Measurements from ENCODE around the gene GRK5.

The GRK5 gene

DNA sequence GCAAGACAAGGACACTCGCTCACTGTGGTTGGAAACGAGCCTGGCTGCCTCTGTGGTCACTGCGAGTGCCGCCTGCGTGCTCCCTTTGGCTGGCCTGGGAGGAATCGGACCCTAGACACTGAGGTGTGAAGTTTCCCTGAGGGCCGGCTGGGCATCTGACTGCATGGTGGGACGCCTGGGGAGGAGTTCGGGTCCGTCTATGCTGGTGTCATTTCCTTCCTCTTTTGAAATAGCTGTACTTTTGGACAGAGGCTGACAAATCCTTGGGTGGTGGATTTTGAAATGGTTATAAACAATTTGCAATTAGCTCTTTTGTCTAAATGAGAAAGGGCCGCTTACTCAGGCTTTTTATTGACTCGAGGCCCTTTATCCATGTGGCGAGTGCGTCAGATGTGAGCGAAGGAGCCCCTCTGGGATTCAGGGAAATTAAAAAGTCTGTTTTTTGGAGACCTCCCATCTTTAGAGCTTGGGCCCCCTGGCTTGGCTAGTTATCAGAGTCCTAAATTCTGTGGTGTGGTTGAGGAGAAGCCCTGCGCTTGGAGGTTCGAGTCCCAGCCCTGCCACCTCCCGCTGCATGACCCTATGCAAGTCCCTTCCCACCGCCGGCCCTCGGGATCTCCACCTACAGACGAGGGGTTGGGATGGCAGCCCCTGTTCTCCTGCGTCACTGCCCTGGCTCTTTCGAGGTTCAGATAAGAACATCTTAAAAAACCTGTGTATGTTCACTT, 188.1 kb downstream of the GRK5 start:
- in situ Hi-C loops (cut with MboI; ENCODE audit: low sequenced_read_pairs), result no loop called here

- in situ Hi-C loops (cut with MboI; ENCODE audit: low sequenced_read_pairs), result no loop called here
Measured at GRCh38 chr10:119396008-119396708, 188.8 kb downstream of the GRK5 start.

GRCh38 chr10:119396709-119397071, 189.3 kb downstream of the GRK5 start:
- in situ Hi-C loops (cut with MboI; ENCODE audit: low sequenced_read_pairs), result no loop called here

GRCh38 chr10:119397416-119397815, 190.0 kb downstream of the GRK5 start:
- in situ Hi-C loops (cut with MboI; ENCODE audit: low sequenced_read_pairs), result no loop called here

- in situ Hi-C loops (cut with MboI; ENCODE audit: low sequenced_read_pairs), result no loop called here
Measured at GRCh38 chr10:119398996-119399395, 191.6 kb downstream of the GRK5 start.

- in situ Hi-C loops (cut with MboI; ENCODE audit: low sequenced_read_pairs), result no loop called here
Measured at GRCh38 chr10:119399466-119399865, 192.1 kb downstream of the GRK5 start.

DNA sequence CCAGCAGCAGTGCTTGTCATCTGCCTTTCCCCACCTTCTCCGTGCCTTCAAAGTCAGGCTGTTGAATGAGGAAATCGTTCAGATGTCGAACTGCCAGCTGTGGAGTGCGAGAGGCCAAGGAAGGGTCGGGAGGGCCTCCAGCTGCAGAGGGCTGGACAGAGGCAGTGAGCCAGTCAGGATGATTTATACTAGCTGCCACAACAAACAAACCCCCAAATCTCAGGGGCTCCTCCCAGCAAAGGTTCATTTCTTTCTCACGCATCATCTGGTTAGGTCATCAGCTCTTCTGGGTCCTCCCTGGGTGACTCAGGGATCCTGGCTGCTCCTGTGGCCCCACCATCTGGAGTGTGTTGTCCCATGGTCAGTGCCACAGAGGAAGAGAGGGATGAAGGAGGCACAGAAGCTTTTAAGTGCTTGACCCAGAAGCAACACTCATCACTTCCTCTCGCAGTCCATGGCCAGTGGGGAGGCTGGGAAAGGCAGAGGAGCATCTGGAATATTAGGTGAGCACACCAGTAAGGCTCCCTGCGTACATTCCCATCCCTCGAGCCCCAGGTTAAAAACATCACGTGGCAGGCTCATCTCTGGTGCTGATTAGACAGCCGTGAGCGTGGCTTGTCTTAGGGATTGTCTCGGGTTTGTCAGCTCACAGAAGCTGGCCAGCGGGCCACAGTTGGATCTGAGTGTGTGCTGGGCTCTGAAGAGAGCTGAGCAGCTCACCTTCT, 194.5 kb downstream of the GRK5 start:
- in situ Hi-C loops (cut with MboI; ENCODE audit: low sequenced_read_pairs), result no loop called here

GRCh38 chr10:119403921-119404320, 196.6 kb downstream of the GRK5 start:
- in situ Hi-C loops (cut with MboI; ENCODE audit: low sequenced_read_pairs), result no loop called here

DNA sequence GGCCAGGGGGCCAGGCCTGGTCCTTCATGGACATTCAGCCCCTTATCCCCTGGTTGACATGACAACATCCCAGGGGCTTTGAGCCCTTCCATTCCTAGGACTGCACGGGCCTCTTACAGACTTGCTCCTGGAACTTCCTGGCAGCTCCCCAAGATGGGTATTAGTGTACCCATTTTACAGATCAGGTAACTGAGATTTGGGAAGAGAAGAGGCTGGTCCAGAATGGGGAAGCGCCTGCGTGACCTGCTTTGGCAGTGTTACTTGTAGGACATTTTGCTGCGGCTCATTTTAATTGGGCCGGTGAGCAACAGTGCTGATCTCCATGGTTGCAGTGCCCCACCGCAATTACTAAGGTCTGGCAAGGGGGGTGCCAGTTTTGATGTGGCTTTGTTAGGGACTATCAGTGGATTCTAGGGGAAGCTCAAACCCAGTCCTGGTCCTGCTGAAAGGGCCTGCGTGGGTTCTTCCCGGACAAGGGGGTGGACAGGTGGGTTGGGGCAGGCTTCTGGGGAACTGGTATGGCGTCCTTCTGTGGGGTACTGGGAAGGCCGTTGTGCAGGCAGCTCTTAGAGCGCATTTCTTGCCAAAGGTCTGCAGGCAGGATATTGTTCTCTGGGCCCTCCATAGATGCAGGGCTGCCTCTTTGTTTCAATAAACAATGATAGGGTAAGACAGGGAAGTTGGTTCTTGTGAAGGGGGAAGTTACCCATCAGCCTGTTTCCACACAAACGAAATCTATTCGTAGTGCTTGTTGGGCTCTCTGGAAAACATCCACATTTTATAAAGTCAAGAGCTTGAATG, 197.5 kb downstream of the GRK5 start:
- in situ Hi-C loops (cut with MboI; ENCODE audit: low sequenced_read_pairs), result no loop called here

DNA sequence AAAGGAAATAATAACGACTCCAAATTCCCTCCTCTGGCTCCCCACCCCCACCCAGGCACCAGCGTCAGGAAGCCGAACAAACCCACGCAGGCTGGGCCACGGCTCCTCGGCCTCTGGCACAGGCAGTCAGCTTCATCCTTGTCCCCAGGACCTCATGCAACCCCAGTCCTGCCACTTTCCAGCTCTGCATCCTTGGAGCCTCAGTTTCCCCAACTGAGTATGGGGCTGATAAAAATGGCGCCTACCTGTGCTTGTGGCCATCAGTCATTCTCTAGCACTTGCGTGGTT, 198.1 kb downstream of the GRK5 start:
- in situ Hi-C loops (cut with MboI; ENCODE audit: low sequenced_read_pairs), result no loop called here

GRCh38 chr10:119406137-119406536, 198.8 kb downstream of the GRK5 start:
- in situ Hi-C loops (cut with MboI; ENCODE audit: low sequenced_read_pairs), result no loop called here

- in situ Hi-C loops (cut with MboI; ENCODE audit: low sequenced_read_pairs), result no loop called here
Measured at GRCh38 chr10:119406601-119407253, 199.4 kb downstream of the GRK5 start.

DNA sequence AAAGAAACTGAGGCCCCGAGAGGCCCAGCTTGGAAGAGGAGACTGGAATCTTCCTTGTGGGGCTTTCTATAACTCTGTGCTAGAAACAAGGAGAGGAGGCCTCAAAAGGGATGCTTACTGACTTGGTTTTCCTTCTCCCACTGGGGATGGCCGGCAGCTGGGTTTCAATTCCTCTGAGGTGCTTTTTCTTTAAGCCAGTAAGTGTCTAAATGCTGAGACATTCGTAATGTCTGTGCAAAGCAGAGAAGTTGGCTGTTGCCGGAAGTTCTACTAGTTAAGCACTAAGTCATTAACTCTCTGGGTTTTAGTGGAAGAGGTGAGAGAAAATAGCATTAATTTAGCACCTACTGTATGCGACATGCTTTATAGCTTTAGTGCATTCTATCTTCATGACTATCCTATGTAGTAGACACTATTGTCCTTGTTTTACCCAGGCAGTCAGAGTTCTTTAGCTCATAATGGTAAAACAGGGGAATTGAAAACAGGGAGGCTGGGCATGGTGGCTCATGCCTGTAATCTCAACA, 199.9 kb downstream of the GRK5 start:
- in situ Hi-C loops (cut with MboI; ENCODE audit: low sequenced_read_pairs), result no loop called here

GRCh38 chr10:119408072-119408471, 200.7 kb downstream of the GRK5 start:
- in situ Hi-C loops (cut with MboI; ENCODE audit: low sequenced_read_pairs), result no loop called here

GRCh38 chr10:119408969-119409371, 201.6 kb downstream of the GRK5 start:
- in situ Hi-C loops (cut with MboI; ENCODE audit: low sequenced_read_pairs), result no loop called here

GRCh38 chr10:119409385-119409784, 202.0 kb downstream of the GRK5 start:
- in situ Hi-C loops (cut with MboI; ENCODE audit: low sequenced_read_pairs), result no loop called here

GRCh38 chr10:119409906-119410305, 202.5 kb downstream of the GRK5 start:
- in situ Hi-C loops (cut with MboI; ENCODE audit: low sequenced_read_pairs), result loop anchor here (10.0 kb wide), 1 partner anchor 205 kb away; the partner anchor contains the start of gene GRK5

DNA sequence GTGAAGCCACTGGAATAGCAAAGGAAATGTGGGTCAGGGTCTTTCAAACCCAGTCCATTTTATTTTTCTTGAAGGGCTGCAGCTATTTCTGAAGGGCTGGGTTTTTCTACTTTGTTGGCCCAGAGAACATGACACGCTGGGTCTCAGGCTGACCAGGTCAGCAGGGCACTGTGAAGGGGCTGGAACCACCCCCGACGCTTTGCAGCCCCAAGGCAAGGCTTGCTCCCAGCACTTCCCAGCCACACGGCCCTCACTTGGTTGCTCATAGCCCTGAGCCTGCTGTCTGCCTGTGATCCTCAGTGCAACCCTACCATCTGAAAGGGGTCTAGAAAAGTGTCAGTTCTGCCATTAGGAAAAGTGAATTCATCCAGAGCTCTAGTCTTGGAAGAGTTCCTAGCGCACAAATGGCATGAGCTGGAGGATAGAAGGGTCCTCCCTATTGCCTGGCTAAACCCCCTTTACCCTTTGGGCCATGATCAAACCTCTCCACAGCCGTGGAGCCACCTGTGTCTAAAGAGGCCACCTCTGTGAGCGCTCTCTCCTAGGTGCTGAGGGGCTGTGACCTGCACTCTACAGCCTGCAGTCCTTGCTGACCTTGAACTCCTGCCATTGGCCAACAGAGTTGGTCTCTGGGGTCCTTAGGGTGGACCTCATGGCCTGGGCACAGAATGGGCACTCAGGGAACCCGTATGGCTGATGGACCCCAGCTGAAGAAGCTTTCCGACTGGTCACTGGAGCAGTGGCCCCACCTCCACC, 203.2 kb downstream of the GRK5 start:
- in situ Hi-C loops (cut with MboI; ENCODE audit: low sequenced_read_pairs), result loop anchor here (10.0 kb wide), 1 partner anchor 206 kb away; the partner anchor contains the start of gene GRK5

- in situ Hi-C loops (cut with MboI; ENCODE audit: low sequenced_read_pairs), result loop anchor here (10.0 kb wide), 1 partner anchor 208 kb away; the partner anchor contains the start of gene GRK5
Measured at GRCh38 chr10:119412244-119413092, 205.1 kb downstream of the GRK5 start.

Measured in HL-60/S4 treated with retinoic acid at 250 ng/mL for 4 days and 3 days (cell line).